GM19463 (cell line): ENCODE measurements around the gene MED4.
A peak's percentile ranks its signal among the peaks of the same experiment; 100 is the strongest.

Experiments used
- ATAC-seq: cut with Tn5 transposase; IDR thresholded peaks from one replicate; pipeline ENCODE4 v1.9.1; 2021; ENCODE audit warnings: mild to moderate bottlenecking, moderate library complexity; ENCODE audit not compliant: unreplicated experiment

The MED4 gene

DNA sequence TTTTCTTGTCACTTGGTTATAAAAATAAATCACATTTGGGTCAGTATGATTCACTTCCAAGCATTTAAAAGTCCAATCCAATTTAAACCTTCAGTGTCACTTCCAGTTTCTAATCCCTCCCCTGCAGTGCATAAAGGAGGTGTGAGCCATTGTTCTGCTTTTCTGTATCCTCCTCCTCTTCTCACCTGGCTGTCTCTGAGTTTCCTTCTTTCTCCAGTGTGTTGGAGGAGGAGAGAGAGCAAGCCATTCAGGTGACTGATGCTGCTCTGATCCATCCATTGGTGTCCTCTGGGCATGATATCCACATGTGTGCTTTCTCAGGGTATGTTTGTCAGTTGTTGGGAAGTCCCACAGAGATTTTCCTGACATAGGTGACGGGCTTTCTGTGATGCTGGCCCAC lies 56.1 kb downstream of the MED4 start:
- no peak for ATAC-seq

DNA sequence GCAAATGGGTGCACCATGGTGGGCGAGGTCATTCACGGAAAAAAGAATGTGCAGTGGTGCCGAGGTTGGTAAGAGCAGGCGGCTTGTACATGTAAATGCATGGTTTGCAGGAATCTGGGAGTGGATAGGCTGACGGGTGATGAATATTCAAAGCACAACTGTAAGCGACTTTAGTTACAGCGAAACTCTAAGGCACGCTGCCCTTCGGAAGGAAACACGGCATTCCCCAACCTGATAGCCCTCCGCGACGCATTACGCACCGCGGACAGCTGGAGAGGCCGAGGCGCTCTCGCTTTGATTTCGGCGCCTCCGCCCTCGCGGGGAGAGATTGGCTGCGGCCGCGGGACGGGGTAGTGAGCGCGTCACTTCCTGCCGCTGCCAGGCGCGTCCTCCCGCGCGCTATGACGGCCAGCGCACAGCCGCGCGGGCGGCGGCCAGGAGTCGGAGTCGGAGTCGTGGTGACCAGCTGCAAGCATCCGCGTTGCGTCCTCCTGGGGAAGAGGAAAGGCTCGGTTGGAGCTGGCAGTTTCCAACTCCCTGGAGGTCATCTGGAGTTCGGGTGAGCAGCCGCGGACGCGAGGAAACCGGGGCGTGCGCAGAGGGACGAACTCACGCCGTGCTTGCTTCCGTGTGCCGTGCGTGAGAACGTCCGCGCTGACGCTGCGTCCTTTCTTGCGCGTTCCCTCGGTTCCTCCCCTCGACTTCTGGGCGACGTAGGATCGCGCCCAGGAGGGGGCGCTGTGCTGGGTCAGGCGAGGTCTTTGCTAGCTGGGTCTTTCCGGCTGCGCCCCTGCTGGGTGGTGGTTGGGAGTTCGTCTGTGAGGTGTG lies 57.3 kb downstream of the MED4 start, which contains the start of gene NUDT15:
NUDT15 (plus strand) TSS at position 381 of the 828 bp plus-strand sequence; CDS start at position 402, 21 bp downstream.
- peak; percentile 88 for ATAC-seq

DNA sequence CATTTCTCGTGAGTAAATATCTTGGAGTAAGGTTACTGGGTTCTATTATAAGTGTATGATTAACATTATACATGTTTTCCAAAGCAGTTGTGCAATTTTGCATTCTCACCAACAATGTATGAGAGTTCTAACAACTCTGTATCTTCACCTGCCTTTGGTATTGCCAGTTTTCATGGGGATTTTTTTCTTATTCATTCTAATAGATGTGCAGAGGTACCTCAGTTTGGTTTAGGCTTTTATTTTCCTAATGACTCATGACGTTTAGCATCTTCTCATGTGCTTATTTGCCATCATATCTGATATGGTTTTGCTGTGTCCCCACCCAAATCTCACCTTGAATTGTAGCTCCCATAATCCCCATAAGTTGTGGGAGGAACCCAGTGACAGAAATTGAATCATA lies 65.0 kb downstream of the MED4 start:
- ATAC-seq: no peak

DNA sequence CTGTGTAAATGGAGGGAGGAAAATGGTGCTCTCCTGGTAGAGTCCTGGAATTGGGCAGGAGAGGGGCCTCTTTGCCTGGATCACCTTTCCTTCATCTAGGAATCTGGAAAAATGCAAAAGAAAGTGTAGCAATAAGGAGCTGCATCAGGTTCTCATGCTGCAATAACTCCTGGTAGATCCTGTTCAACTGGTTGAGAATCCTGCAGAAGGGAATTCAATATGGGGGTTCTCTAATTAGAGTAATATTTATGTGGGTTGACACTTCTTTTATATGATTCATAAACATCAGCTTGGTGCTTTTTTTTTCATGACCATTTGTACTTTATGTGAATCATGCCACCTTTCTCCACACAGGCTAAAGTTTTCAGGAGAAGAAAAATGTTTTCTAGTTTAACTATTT lies 66.8 kb downstream of the MED4 start:
- no peak for ATAC-seq
